NB4 (cell line): Measurements from ENCODE around the gene PSORS1C2.

Experiments used
- CTCF ChIP-seq: IDR thresholded peaks from one replicate; pipeline ENCODE4 v1.5.1; 2012; ENCODE audit warnings: low read depth, low read length
- POLR2A ChIP-seq: IDR thresholded peaks from 2 replicates; pipeline ENCODE4 v1.6.1; 2011; ENCODE audit warnings: mild to moderate bottlenecking; ENCODE audit not compliant: insufficient read length; ENCODE audit errors: extremely low read depth

- no peak for TF ChIP-seq POLR2A
- no peak for TF ChIP-seq CTCF
Measured at GRCh38 chr6:31145386-31145785, 6.5 kb upstream of the PSORS1C2 start.
